Measurements from ENCODE around the gene MICAL1.
A peak's percentile ranks its signal among the peaks of the same experiment; 100 is the strongest.

Gene MICAL1

GRCh38 chr6:109455437-109456110 lies at the start of gene MICAL1:
TSS of gene MICAL1 (minus strand) at chr6:109455772. CDS start at chr6:109454196, 1,576 bp downstream.
- Histone ChIP-seq H3K9me3 (ENCODE audit: control insufficient read depth in 2 of 2, low read length in 2 of 2) (no peaks in the 10 kb centered on the region), H3K4me3 (ENCODE audit: low read length in 2 of 2) (peak within 1 kb of the TSS; percentile 87 to 91), H3K27me3 (ENCODE audit: control insufficient read depth in 2 of 2, insufficient read depth in 2 of 2, low read length in 2 of 2) (no peaks in the 10 kb centered on the region), H3K4me1 (ENCODE audit: control insufficient read depth in 2 of 2, insufficient read depth in 2 of 2, low read length in 2 of 2) (peaks cover 33 to 36% of the 10 kb centered on the region in 2 donors), H3K27ac (ENCODE audit: low read depth in 2 of 2, low read length in 2 of 2) (peak within 1 kb of the TSS; percentile 92 to 95), H3K9ac (ENCODE audit: low read depth in 1 of 2, low read length in 2 of 2) (peak within 1 kb of the TSS; percentile 84 to 87), H3K36me3 (ENCODE audit: control insufficient read depth in 2 of 2, insufficient read depth in 2 of 2, low read length in 2 of 2) (peaks cover 7 to 13% of the 10 kb centered on the region in 2 donors)

GRCh38 chr6:109503327-109504224 lies 48.0 kb upstream of the MICAL1 start:
- Histone ChIP-seq H3K27ac (ENCODE audit: low read depth in 2 of 2, low read length in 2 of 2) (no peak overlapping the region), H3K4me3 (ENCODE audit: low read length in 2 of 2) (no peak overlapping the region), H3K36me3 (ENCODE audit: control insufficient read depth in 2 of 2, insufficient read depth in 2 of 2, low read length in 2 of 2) (no peaks in the 10 kb centered on the region), H3K27me3 (ENCODE audit: control insufficient read depth in 2 of 2, insufficient read depth in 2 of 2, low read length in 2 of 2) (no peaks in the 10 kb centered on the region), H3K4me1 (ENCODE audit: control insufficient read depth in 2 of 2, insufficient read depth in 2 of 2, low read length in 2 of 2) (no peaks in the 10 kb centered on the region), H3K9ac (ENCODE audit: low read depth in 1 of 2, low read length in 2 of 2) (no peak overlapping the region), H3K9me3 (ENCODE audit: control insufficient read depth in 2 of 2, low read length in 2 of 2) (no peaks in the 10 kb centered on the region)

GRCh38 chr6:109498936-109499335 lies 43.4 kb upstream of the MICAL1 start:
- Histone ChIP-seq H3K9me3 (ENCODE audit: control insufficient read depth in 2 of 2, low read length in 2 of 2) (no peaks in the 10 kb centered on the region), H3K27ac (ENCODE audit: low read depth in 2 of 2, low read length in 2 of 2) (no peak overlapping the region), H3K27me3 (ENCODE audit: control insufficient read depth in 2 of 2, insufficient read depth in 2 of 2, low read length in 2 of 2) (no peaks in the 10 kb centered on the region), H3K36me3 (ENCODE audit: control insufficient read depth in 2 of 2, insufficient read depth in 2 of 2, low read length in 2 of 2) (no peaks in the 10 kb centered on the region), H3K4me3 (ENCODE audit: low read length in 2 of 2) (no peak overlapping the region), H3K4me1 (ENCODE audit: control insufficient read depth in 2 of 2, insufficient read depth in 2 of 2, low read length in 2 of 2) (no peaks in the 10 kb centered on the region), H3K9ac (ENCODE audit: low read depth in 1 of 2, low read length in 2 of 2) (no peak overlapping the region)

GRCh38 chr6:109498052-109498451 lies 42.5 kb upstream of the MICAL1 start:
- no peaks in the 10 kb centered on the region for H3K36me3 ChIP-seq (ENCODE audit: control insufficient read depth in 2 of 2, insufficient read depth in 2 of 2, low read length in 2 of 2)
- no peaks in the 10 kb centered on the region for H3K4me1 ChIP-seq (ENCODE audit: control insufficient read depth in 2 of 2, insufficient read depth in 2 of 2, low read length in 2 of 2)
- H3K4me3 ChIP-seq (ENCODE audit: low read length in 2 of 2), result no peak overlapping the region
- H3K27ac ChIP-seq (ENCODE audit: low read depth in 2 of 2, low read length in 2 of 2), result no peak overlapping the region
- H3K9ac ChIP-seq (ENCODE audit: low read depth in 1 of 2, low read length in 2 of 2), result no peak overlapping the region
- no peaks in the 10 kb centered on the region for H3K27me3 ChIP-seq (ENCODE audit: control insufficient read depth in 2 of 2, insufficient read depth in 2 of 2, low read length in 2 of 2)
- H3K9me3 ChIP-seq (ENCODE audit: control insufficient read depth in 2 of 2, low read length in 2 of 2), result no peaks in the 10 kb centered on the region

- no peak overlapping the region for H3K27ac ChIP-seq (ENCODE audit: low read depth in 2 of 2, low read length in 2 of 2)
Observed at GRCh38 chr6:109496036-109496772, 40.6 kb upstream of the MICAL1 start.

GRCh38 chr6:109493865-109494264 lies 38.3 kb upstream of the MICAL1 start:
- H3K4me1 ChIP-seq (ENCODE audit: control insufficient read depth in 2 of 2, insufficient read depth in 2 of 2, low read length in 2 of 2), result no peaks in the 10 kb centered on the region
- H3K9me3 ChIP-seq (ENCODE audit: control insufficient read depth in 2 of 2, low read length in 2 of 2), result no peaks in the 10 kb centered on the region
- no peak overlapping the region for H3K4me3 ChIP-seq (ENCODE audit: low read length in 2 of 2)
- H3K27ac ChIP-seq (ENCODE audit: low read depth in 2 of 2, low read length in 2 of 2), result no peak overlapping the region
- H3K9ac ChIP-seq (ENCODE audit: low read depth in 1 of 2, low read length in 2 of 2), result no peak overlapping the region
- H3K36me3 ChIP-seq (ENCODE audit: control insufficient read depth in 2 of 2, insufficient read depth in 2 of 2, low read length in 2 of 2), result no peaks in the 10 kb centered on the region
- no peaks in the 10 kb centered on the region for H3K27me3 ChIP-seq (ENCODE audit: control insufficient read depth in 2 of 2, insufficient read depth in 2 of 2, low read length in 2 of 2)

More at GRCh38 chr6:109496036-109496772, 40.6 kb upstream of the MICAL1 start:
- H3K4me1 ChIP-seq (ENCODE audit: control insufficient read depth in 2 of 2, insufficient read depth in 2 of 2, low read length in 2 of 2), result no peaks in the 10 kb centered on the region
- H3K9me3 ChIP-seq (ENCODE audit: control insufficient read depth in 2 of 2, low read length in 2 of 2), result no peaks in the 10 kb centered on the region
- no peaks in the 10 kb centered on the region for H3K27me3 ChIP-seq (ENCODE audit: control insufficient read depth in 2 of 2, insufficient read depth in 2 of 2, low read length in 2 of 2)
- no peak overlapping the region for H3K9ac ChIP-seq (ENCODE audit: low read depth in 1 of 2, low read length in 2 of 2)
- H3K4me3 ChIP-seq (ENCODE audit: low read length in 2 of 2), result no peak overlapping the region
- no peaks in the 10 kb centered on the region for H3K36me3 ChIP-seq (ENCODE audit: control insufficient read depth in 2 of 2, insufficient read depth in 2 of 2, low read length in 2 of 2)

GRCh38 chr6:109491207-109491938 lies 35.8 kb upstream of the MICAL1 start:
- no peaks in the 10 kb centered on the region for H3K9me3 ChIP-seq (ENCODE audit: control insufficient read depth in 2 of 2, low read length in 2 of 2)
- H3K36me3 ChIP-seq (ENCODE audit: control insufficient read depth in 2 of 2, insufficient read depth in 2 of 2, low read length in 2 of 2), result no peaks in the 10 kb centered on the region
- no peak overlapping the region for H3K4me3 ChIP-seq (ENCODE audit: low read length in 2 of 2)
- no peak overlapping the region for H3K9ac ChIP-seq (ENCODE audit: low read depth in 1 of 2, low read length in 2 of 2)
- peak overlapping the region in 1 of 2 donors; percentile 16 for H3K27ac ChIP-seq (ENCODE audit: low read depth in 2 of 2, low read length in 2 of 2)
- H3K27me3 ChIP-seq (ENCODE audit: control insufficient read depth in 2 of 2, insufficient read depth in 2 of 2, low read length in 2 of 2), result no peaks in the 10 kb centered on the region
- H3K4me1 ChIP-seq (ENCODE audit: control insufficient read depth in 2 of 2, insufficient read depth in 2 of 2, low read length in 2 of 2), result no peaks in the 10 kb centered on the region

GRCh38 chr6:109490713-109491112 lies 35.1 kb upstream of the MICAL1 start:
- Histone ChIP-seq H3K27me3 (ENCODE audit: control insufficient read depth in 2 of 2, insufficient read depth in 2 of 2, low read length in 2 of 2) (no peaks in the 10 kb centered on the region), H3K27ac (ENCODE audit: low read depth in 2 of 2, low read length in 2 of 2) (no peak overlapping the region), H3K36me3 (ENCODE audit: control insufficient read depth in 2 of 2, insufficient read depth in 2 of 2, low read length in 2 of 2) (no peaks in the 10 kb centered on the region), H3K9me3 (ENCODE audit: control insufficient read depth in 2 of 2, low read length in 2 of 2) (no peaks in the 10 kb centered on the region), H3K4me1 (ENCODE audit: control insufficient read depth in 2 of 2, insufficient read depth in 2 of 2, low read length in 2 of 2) (peaks cover 0 to 4% of the 10 kb centered on the region in 2 donors), H3K9ac (ENCODE audit: low read depth in 1 of 2, low read length in 2 of 2) (no peak overlapping the region), H3K4me3 (ENCODE audit: low read length in 2 of 2) (no peak overlapping the region)

GRCh38 chr6:109488001-109488400 lies 32.4 kb upstream of the MICAL1 start:
- Histone ChIP-seq H3K27ac (ENCODE audit: low read depth in 2 of 2, low read length in 2 of 2) (no peak overlapping the region), H3K9ac (ENCODE audit: low read depth in 1 of 2, low read length in 2 of 2) (no peak overlapping the region), H3K4me1 (ENCODE audit: control insufficient read depth in 2 of 2, insufficient read depth in 2 of 2, low read length in 2 of 2) (peaks cover 0 to 14% of the 10 kb centered on the region in 2 donors), H3K36me3 (ENCODE audit: control insufficient read depth in 2 of 2, insufficient read depth in 2 of 2, low read length in 2 of 2) (no peaks in the 10 kb centered on the region), H3K4me3 (ENCODE audit: low read length in 2 of 2) (no peak overlapping the region), H3K27me3 (ENCODE audit: control insufficient read depth in 2 of 2, insufficient read depth in 2 of 2, low read length in 2 of 2) (no peaks in the 10 kb centered on the region), H3K9me3 (ENCODE audit: control insufficient read depth in 2 of 2, low read length in 2 of 2) (no peaks in the 10 kb centered on the region)
